ENCODE data around the gene HPDL. TPM values are rescaled to one million over a fixed set of nuclear protein-coding genes. Genes with fewer than 3 reads are reported as not detected.

HPDL gene
- total RNA-seq, 4 donors from 2014 or later = 0.16 to 2.3 (median 1.1) TPM; not detected in 1

- intact Hi-C loops (cut with DNase I; ENCODE audit: low total_unique reads) = loop anchor here (10.0 kb wide), 1 partner anchor 337 kb away; the partner anchor contains the start of genes GPBP1L1 and TMEM69
- TF ChIP-seq, protein P1, sequence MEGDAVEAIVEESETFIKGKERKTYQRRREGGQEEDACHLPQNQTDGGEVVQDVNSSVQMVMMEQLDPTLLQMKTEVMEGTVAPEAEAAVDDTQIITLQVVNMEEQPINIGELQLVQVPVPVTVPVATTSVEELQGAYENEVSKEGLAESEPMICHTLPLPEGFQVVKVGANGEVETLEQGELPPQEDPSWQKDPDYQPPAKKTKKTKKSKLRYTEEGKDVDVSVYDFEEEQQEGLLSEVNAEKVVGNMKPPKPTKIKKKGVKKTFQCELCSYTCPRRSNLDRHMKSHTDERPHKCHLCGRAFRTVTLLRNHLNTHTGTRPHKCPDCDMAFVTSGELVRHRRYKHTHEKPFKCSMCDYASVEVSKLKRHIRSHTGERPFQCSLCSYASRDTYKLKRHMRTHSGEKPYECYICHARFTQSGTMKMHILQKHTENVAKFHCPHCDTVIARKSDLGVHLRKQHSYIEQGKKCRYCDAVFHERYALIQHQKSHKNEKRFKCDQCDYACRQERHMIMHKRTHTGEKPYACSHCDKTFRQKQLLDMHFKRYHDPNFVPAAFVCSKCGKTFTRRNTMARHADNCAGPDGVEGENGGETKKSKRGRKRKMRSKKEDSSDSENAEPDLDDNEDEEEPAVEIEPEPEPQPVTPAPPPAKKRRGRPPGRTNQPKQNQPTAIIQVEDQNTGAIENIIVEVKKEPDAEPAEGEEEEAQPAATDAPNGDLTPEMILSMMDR (IDR thresholded peaks at IDR 0.05 in 4 of 5, conservative IDR thresholded peaks at IDR 0.05 in 1 of 5) = no peak
- no peak for TF ChIP-seq POLR2A (IDR thresholded peaks at IDR 0.05)
- Histone ChIP-seq H3K27ac (peak overlapping the region; percentile 80 to 88 (median 86)), H3K9me3 (no peaks in the 10 kb centered on the region), H3K27me3 (no peaks in the 10 kb centered on the region), H3K4me3 (no peak overlapping the region), H3K36me3 (peaks cover 0 to 23% of the 10 kb centered on the region in 2 donors), H3K4me1 (peaks cover 38 to 46% of the 10 kb centered on the region in 2 donors)
- no peak for DNase-seq
- peak in 1 of 2 donors; percentile 14 for ATAC-seq
- in situ Hi-C loops (cut with MboI; ENCODE audit: low sequenced_read_pairs in 4 of 4) = no loop called here
Measured at GRCh38 chr1:45348020-45348419, 21.3 kb downstream of the HPDL start.

- Histone ChIP-seq H3K4me1 (peaks cover 44 to 51% of the 10 kb centered on the region in 2 donors), H3K9me3 (no peaks in the 10 kb centered on the region), H3K4me3 (no peak overlapping the region), H3K27ac (peak overlapping the region; percentile 80 to 88 (median 86)), H3K27me3 (no peaks in the 10 kb centered on the region), H3K36me3 (peaks cover 0 to 17% of the 10 kb centered on the region in 2 donors)
- DNase-seq = no peak
- TF ChIP-seq POLR2A (IDR thresholded peaks at IDR 0.05) = no peak
- TF ChIP-seq, protein P1 (IDR thresholded peaks at IDR 0.05 in 4 of 5, conservative IDR thresholded peaks at IDR 0.05 in 1 of 5) = no peak
- intact Hi-C loops (cut with DNase I; ENCODE audit: low total_unique reads) = loop anchor here (10.0 kb wide), 1 partner anchor 336 kb away; the partner anchor contains the start of genes GPBP1L1 and TMEM69
- ATAC-seq = peak; percentile 34 to 45
- in situ Hi-C loops (cut with MboI; ENCODE audit: low sequenced_read_pairs in 4 of 4) = no loop called here
Measured at GRCh38 chr1:45348609-45348965, 21.9 kb downstream of the HPDL start.

DNA sequence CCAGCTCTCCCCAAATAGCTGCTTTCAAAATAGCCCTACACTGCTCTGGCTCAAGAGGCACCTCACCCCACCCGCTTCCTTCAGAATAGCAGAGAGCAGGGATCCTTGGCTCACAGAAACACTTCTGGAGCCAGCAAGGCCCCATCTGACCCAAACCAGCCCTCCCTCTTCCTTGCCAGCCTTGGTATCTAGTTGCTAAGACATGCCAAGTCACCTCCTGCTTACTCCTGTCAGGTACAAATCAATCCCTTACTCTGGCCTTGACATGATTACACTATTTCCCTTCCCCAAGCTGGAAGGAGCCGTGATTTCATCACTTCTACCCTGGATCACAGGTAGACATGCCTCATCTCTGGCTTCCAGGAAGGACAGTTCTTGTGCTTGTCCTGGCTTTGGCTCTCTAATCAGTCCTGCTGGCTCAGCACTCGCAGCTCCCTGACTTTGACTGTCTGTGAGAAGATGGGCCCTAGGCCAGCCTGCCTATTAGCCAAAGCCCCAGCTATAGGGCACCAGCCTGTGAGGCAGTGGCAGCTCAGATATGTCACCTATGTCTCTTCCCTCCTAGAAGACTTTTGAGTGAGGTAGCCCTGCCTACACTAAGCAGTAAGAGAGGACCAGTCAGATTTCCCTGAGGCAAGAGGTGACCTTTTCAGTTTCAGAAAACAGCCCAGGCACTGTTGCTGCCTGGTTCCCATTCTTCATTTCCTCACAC is 22.4 kb downstream of the HPDL start:
- no peak for TF ChIP-seq POLR2A (IDR thresholded peaks at IDR 0.05)
- TF ChIP-seq, protein P1 (IDR thresholded peaks at IDR 0.05 in 4 of 5, conservative IDR thresholded peaks at IDR 0.05 in 1 of 5) = no peak
- intact Hi-C loops (cut with DNase I; ENCODE audit: low total_unique reads) (loop anchor here (10.0 kb wide), 1 partner anchor 336 kb away; the partner anchor contains the start of genes GPBP1L1 and TMEM69), in situ Hi-C loops (cut with MboI; ENCODE audit: low sequenced_read_pairs in 4 of 4) (no loop called here)
- ATAC-seq = peak; percentile 82 to 84
- Histone ChIP-seq H3K36me3 (peaks cover 0 to 12% of the 10 kb centered on the region in 2 donors), H3K4me3 (no peak overlapping the region), H3K27ac (peak overlapping the region; percentile 80 to 88 (median 86)), H3K9me3 (no peaks in the 10 kb centered on the region), H3K4me1 (peaks cover 49 to 56% of the 10 kb centered on the region in 2 donors), H3K27me3 (no peaks in the 10 kb centered on the region)
- peak; percentile 78 to 91 for DNase-seq

GRCh38 chr1:45351508-45351907 is 24.8 kb downstream of the HPDL start:
- no peak overlapping the region for H3K4me3 ChIP-seq
- no peaks in the 10 kb centered on the region for H3K9me3 ChIP-seq
- H3K27me3 ChIP-seq = no peaks in the 10 kb centered on the region
- intact Hi-C loops (cut with DNase I; ENCODE audit: low total_unique reads) = no loop called here
- peak overlapping the region in 3 of 4 donors; percentile 80 to 87 (median 86) for H3K27ac ChIP-seq
- peaks cover 64 to 69% of the 10 kb centered on the region in 2 donors for H3K4me1 ChIP-seq
- ATAC-seq (no peak), DNase-seq (no peak)
- in situ Hi-C loops (cut with MboI; ENCODE audit: low sequenced_read_pairs in 4 of 4) = loop anchor here in 1 of 4 donors (10.0 kb wide), 1 partner anchor 213 kb away; no protein-coding TSS in a partner anchor
- H3K36me3 ChIP-seq = no peaks in the 10 kb centered on the region
- TF ChIP-seq POLR2A (IDR thresholded peaks at IDR 0.05) = no peak
- TF ChIP-seq, protein P1 (IDR thresholded peaks at IDR 0.05 in 4 of 5, conservative IDR thresholded peaks at IDR 0.05 in 1 of 5) = no peak
